Measurements from ENCODE around the gene FBXL14. TPM values are rescaled to one million over a fixed set of nuclear protein-coding genes. Genes with fewer than 3 reads are reported as not detected.

Gene FBXL14
- polyA plus RNA-seq, 1 of the 3 experiments (the other 2 are of a cell fraction): 11.3 TPM

DNA sequence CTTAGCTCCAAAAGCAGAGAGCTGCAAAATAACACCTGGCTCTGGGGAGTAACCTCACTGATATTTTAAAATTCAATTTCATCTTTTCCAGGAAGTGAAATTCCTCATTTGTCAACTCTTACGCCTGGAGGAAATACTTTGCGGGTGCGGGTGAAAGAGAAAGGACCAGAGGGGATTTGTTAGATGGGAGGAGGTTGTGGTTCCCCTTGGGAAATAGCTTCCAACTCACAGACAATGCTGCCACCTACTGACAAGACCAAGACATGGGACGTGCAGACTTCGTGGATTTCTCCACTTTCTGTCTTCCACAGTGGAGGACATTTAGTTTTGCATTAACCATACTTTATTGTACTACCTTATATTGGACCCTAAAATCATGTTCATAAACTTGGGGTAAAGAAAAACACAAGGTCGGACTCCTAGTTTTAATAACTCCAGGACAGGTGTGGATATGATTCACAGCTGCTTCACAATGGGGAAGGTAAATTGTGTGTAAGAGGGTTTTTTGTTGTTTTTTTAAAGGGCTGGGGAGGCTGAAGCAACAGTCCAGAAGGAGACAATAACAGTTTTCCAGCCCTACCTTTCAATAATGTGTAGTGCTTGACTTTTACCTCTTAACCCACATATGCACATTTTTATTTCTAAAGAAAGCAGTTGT lies 10.8 kb downstream of the FBXL14 start:
- peak; percentile 81 for DNase-seq
- CTCF ChIA-PET: interaction anchor here (0.6 to 12.2 kb wide), 80 partner anchors 9 to 1074 kb away, joined by 3 to 268 read pairs (median 4); partner anchors contain the start of genes FBXL14 and RAD52
- Histone ChIP-seq H4K20me1 (ENCODE audit: insufficient read depth) (peaks cover 6% of the 10 kb centered on the region), H3K4me1 (ENCODE audit: control insufficient read depth in 1 of 2, insufficient read depth in 2 of 2, low read depth in 1 of 2, low read length in 1 of 2) (peaks cover 0 to 34% of the 10 kb centered on the region in 2 experiments; a peak in 3 of 4 replicates), H3K27me3 (ENCODE audit: insufficient read depth) (no peaks in the 10 kb centered on the region), H3K9me2 (no peaks in the 10 kb centered on the region), H3K9ac (peak overlapping the region; percentile 13; the same call in 1 of the 2 replicates), H3K4me3 (ENCODE audit: low read depth in 2 of 2, low read length in 1 of 2) (peak overlapping the region; percentile 7 to 26; a peak in 2 of 4 replicates), H3K79me2 (ENCODE audit: insufficient read depth) (peaks cover 96% of the 10 kb centered on the region), H3K27ac (ENCODE audit: low read depth in 2 of 2, low read length in 1 of 2) (peak overlapping the region in 1 of 2 experiments; percentile 33; a peak in 2 of 4 replicates), H3K4me2 (peak overlapping the region; percentile 33; the same call in 1 of the 2 replicates), H3K36me3 (replicated peaks in 1 of 2; ENCODE audit: control insufficient read depth in 1 of 2, insufficient read depth in 2 of 2, low read length in 1 of 2) (peaks cover 0 to 2% of the 10 kb centered on the region in 2 experiments), H3K9me3 (no peaks in the 10 kb centered on the region), H3F3A (replicated peaks; ENCODE audit: insufficient read depth) (peaks cover 30% of the 10 kb centered on the region), H2AFZ (ENCODE audit: low read depth) (no peak overlapping the region)
- POLR2A ChIA-PET: interaction anchor here (0.6 to 1.3 kb wide), 3 partner anchors 10 to 533 kb away, joined by 3 to 4 read pairs (median 3); partner anchors contain the start of gene FBXL14
- 3% methylated on average over 6 of the region's 6 CpGs for WGBS (ENCODE audit: low lambda C conversion rate)
- TF ChIP-seq RXRA (IDR thresholded peaks at IDR 0.05; ENCODE audit: borderline replicate concordance, low read depth) (no peak), POLR2AphosphoS5 (IDR thresholded peaks at IDR 0.05; ENCODE audit: low read depth, low read length) (no peak; the same call in 1 of the 2 replicates), RAD21 (IDR thresholded peaks at IDR 0.05; ENCODE audit: low read length) (peak; percentile 97), CHD2 (IDR thresholded peaks at IDR 0.05; ENCODE audit: low read length, partially characterized antibody) (no peak), ELF1 (IDR thresholded peaks at IDR 0.05) (no peak), EZH2phosphoT487 (IDR thresholded peaks at IDR 0.05; ENCODE audit: borderline replicate concordance, low read depth) (no peak), USF1 (IDR thresholded peaks at IDR 0.05; ENCODE audit: borderline replicate concordance, low read depth) (no peak), CTCF (IDR thresholded peaks at IDR 0.05) (peak; percentile 93), SMC3 (IDR thresholded peaks at IDR 0.05; ENCODE audit: low read depth, low read length) (peak; percentile 92), TEAD4 (IDR thresholded peaks at IDR 0.05; ENCODE audit: borderline replicate concordance, insufficient read depth) (no peak), YY1 (IDR thresholded peaks at IDR 0.05; ENCODE audit: low read depth) (no peak), SIN3A (IDR thresholded peaks at IDR 0.05; ENCODE audit: borderline replicate concordance, low read depth, low read length) (no peak), NRF1 (IDR thresholded peaks at IDR 0.05; ENCODE audit: low read depth, low read length) (0 out of 2 replicates have a peak, but pooled peaks have one; percentile 8), FOXM1 (IDR thresholded peaks at IDR 0.05; ENCODE audit: low read depth) (no peak), GABPA (IDR thresholded peaks at IDR 0.05; ENCODE audit: low read depth) (no peak), RCOR1 (IDR thresholded peaks at IDR 0.05; ENCODE audit: low read length) (0 out of 2 replicates have a peak, but pooled peaks have one; percentile 18), JUND (IDR thresholded peaks at IDR 0.05) (no peak), NFIC (IDR thresholded peaks at IDR 0.05; ENCODE audit: borderline replicate concordance) (no peak), FOSL2 (IDR thresholded peaks at IDR 0.05; ENCODE audit: borderline replicate concordance, low read depth) (no peak), TAF1 (IDR thresholded peaks at IDR 0.05; ENCODE audit: borderline replicate concordance, low read depth, low read length) (no peak), EP300 (IDR thresholded peaks at IDR 0.05; ENCODE audit: borderline replicate concordance in 1 of 2, low read depth in 1 of 2, low read length in 1 of 2) (no peak), REST (IDR thresholded peaks at IDR 0.05; ENCODE audit: low read depth, low read length) (no peak), TCF12 (IDR thresholded peaks at IDR 0.05) (no peak), PBX3 (IDR thresholded peaks at IDR 0.05) (no peak)
- TF ChIP-seq, protein P1, sequence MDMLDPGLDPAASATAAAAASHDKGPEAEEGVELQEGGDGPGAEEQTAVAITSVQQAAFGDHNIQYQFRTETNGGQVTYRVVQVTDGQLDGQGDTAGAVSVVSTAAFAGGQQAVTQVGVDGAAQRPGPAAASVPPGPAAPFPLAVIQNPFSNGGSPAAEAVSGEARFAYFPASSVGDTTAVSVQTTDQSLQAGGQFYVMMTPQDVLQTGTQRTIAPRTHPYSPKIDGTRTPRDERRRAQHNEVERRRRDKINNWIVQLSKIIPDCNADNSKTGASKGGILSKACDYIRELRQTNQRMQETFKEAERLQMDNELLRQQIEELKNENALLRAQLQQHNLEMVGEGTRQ (IDR thresholded peaks at IDR 0.05; ENCODE audit: borderline replicate concordance, low read depth, low read length): no peak
- TF ChIP-seq, protein P2, sequence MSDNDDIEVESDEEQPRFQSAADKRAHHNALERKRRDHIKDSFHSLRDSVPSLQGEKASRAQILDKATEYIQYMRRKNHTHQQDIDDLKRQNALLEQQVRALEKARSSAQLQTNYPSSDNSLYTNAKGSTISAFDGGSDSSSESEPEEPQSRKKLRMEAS (IDR thresholded peaks at IDR 0.05; ENCODE audit: low read depth): no peak
